Gastrocnemius medialis (tissue), 4 donors: ENCODE data around the gene EVI5. TPM values are rescaled to one million over a fixed set of nuclear protein-coding genes. Genes with fewer than 3 reads are reported as not detected.
"Not testable (repeated sequence)": the region's sequence is repeated elsewhere in the genome, so short reads cannot be mapped to it uniquely, and the experiment has no call there.

Experiments used
- ATAC-seq, 2 donors: fragments of 150-250 bp; one replicate each; pipeline ENCODE4 v1.9.1; 2016
- DNase-seq, 2 donors: peaks; one replicate each; pipeline ENCODE4 v3.0.0-alpha.2; 2019
- H3K27ac ChIP-seq, 4 donors: fragments of 200-600 bp; sonication (generic); 1 replicate in 1 of 4; 2 replicates in 3 of 4; pipeline ENCODE4 v1.5.1; 2016 to 2018; ENCODE audit warnings: mild to moderate bottlenecking in 2 of 4, moderate library complexity in 1 of 4
- H3K27me3 ChIP-seq, 3 donors: fragments of 200-600 bp; sonication (generic) in 2 of 3; 1 replicate in 1 of 3; 2 replicates in 2 of 3; pipeline versions ENCODE4 v1.5.1 to v1.6.0; 2016 to 2019; ENCODE audit warnings: mild to moderate bottlenecking in 1 of 3, moderate library complexity in 1 of 3
- H3K36me3 ChIP-seq, 2 donors: fragments of 200-600 bp; sonication (generic) in 1 of 2; one replicate each; pipeline ENCODE4 v1.5.1; 2017 to 2018
- H3K4me1 ChIP-seq, 2 donors: fragments of 200-600 bp; sonication (generic) in 1 of 2; one replicate each; pipeline ENCODE4 v1.5.1; 2016 to 2017; ENCODE audit warnings: mild to moderate bottlenecking in 2 of 2
- H3K4me3 ChIP-seq, 4 donors: fragments of 200-600 bp; sonication (generic) in 3 of 4; 1 replicate in 1 of 4; 2 replicates in 3 of 4; pipeline ENCODE4 v1.5.1; 2016 to 2019; ENCODE audit warnings: mild to moderate bottlenecking in 2 of 4
- H3K9me3 ChIP-seq, 3 donors: fragments of 200-600 bp; sonication (generic) in 2 of 3; 1 replicate in 1 of 3; 2 replicates in 2 of 3; pipeline ENCODE4 v1.5.1; 2016 to 2019
- POLR2A ChIP-seq, 2 donors: fragments of 450-650 bp; IDR thresholded peaks; one replicate each; pipeline ENCODE4 v1.6.1; 2017; ENCODE audit warnings: antibody characterized with exemption in 2 of 2, mild to moderate bottlenecking in 2 of 2, moderate library complexity in 2 of 2
- in situ Hi-C, 4 donors: fragments of 200-750 bp; cut with MboI; loops; one replicate each; pipeline versions ENCODE4 v1.15.0 to v1.8.0; 2017; ENCODE audit warnings: low sequenced_read_pairs in 4 of 4
- intact Hi-C: fragments of 100-400 bp; cut with DNase I; formaldehyde crosslinking; loops from one replicate; pipeline ENCODE4 v1.15.1; 2023; ENCODE audit warnings: low total_unique reads
- total RNA-seq, 4 donors: library from RNA; depleted of rRNA; stranded (reverse); fragments of >200 nt; gene quantifications; one replicate each; pipeline versions ENCODE4 v1.1.0 to v1.2.3, GENCODE V29; 2016
- TF ChIP-seq, protein P1 (sequence below), 5 experiments: fragments of 450-650 bp in 3 of 5; fragments of 200-600 bp in 2 of 5; sonication (generic) in 2 of 5; IDR thresholded peaks in 4 of 5; conservative IDR thresholded peaks in 1 of 5; 1 replicate in 4 of 5; 2 replicates in 1 of 5; pipeline ENCODE4 v1.5.1; 2016 to 2019; ENCODE audit warnings: antibody characterized with exemption in 5 of 5, mild to moderate bottlenecking in 3 of 5, moderate library complexity in 3 of 5

EVI5 gene
- total RNA-seq, 4 donors from 2014 or later: 4.6 to 12.5 (median 8.2) TPM

DNA sequence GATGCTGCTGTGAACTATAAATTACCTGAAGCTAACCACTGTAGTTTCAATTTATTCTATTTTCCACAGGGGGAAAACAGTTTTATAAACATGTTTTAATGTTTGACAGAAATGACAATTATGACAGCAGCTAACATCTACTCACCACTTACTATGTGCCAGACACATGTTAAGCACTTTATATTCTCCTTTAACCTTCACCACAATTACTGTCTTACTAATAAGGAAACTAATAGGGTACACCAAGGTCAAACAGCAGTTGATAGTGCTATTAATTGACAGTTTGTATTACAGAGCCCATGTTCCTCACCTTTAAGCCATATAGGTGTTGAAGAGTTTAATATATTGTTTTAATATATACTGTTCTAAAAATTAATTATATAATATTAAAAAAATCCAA, 146.4 kb downstream of the EVI5 start:
- Histone ChIP-seq H3K27me3 (no peaks in the 10 kb centered on the region), H3K27ac (no peak overlapping the region), H3K9me3 (no peaks in the 10 kb centered on the region), H3K4me3 (no peak overlapping the region), H3K4me1 (no peaks in the 10 kb centered on the region), H3K36me3 (peaks cover 0 to 20% of the 10 kb centered on the region in 2 donors)
- in situ Hi-C loops (no loop called here), intact Hi-C loops (no loop called here)
- ATAC-seq (no peak), DNase-seq (no peak)
- TF ChIP-seq, protein P1, sequence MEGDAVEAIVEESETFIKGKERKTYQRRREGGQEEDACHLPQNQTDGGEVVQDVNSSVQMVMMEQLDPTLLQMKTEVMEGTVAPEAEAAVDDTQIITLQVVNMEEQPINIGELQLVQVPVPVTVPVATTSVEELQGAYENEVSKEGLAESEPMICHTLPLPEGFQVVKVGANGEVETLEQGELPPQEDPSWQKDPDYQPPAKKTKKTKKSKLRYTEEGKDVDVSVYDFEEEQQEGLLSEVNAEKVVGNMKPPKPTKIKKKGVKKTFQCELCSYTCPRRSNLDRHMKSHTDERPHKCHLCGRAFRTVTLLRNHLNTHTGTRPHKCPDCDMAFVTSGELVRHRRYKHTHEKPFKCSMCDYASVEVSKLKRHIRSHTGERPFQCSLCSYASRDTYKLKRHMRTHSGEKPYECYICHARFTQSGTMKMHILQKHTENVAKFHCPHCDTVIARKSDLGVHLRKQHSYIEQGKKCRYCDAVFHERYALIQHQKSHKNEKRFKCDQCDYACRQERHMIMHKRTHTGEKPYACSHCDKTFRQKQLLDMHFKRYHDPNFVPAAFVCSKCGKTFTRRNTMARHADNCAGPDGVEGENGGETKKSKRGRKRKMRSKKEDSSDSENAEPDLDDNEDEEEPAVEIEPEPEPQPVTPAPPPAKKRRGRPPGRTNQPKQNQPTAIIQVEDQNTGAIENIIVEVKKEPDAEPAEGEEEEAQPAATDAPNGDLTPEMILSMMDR (IDR thresholded peaks at IDR 0.05 in 4 of 5, conservative IDR thresholded peaks at IDR 0.05 in 1 of 5): no peak
- no peak for TF ChIP-seq POLR2A (IDR thresholded peaks at IDR 0.05)

DNA sequence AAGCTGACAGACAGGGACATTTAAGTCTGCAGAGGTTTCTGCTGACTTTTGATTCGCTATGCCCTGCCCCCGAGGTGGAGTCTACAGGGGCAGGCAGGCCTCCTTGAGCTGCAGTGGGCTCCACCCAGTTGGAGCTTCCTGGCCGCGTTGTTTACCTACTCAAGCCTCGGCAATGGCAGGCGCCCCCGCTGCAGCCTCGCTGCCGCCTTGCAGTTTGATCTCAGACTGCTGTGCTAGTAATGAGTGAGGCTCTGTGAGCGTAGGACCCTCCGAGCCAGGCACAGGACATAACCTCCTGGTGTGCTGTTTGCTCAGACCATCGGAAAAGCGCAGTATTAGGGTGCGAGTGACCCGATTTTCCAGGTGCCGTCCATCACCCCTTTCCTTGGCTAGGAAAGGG, 149.7 kb downstream of the EVI5 start:
- H3K27me3 ChIP-seq, DNase-seq, H3K9me3 ChIP-seq, H3K4me3 ChIP-seq, intact Hi-C loops, H3K27ac ChIP-seq, H3K4me1 ChIP-seq, in situ Hi-C loops, ATAC-seq: not testable (repeated sequence)
- H3K36me3 ChIP-seq: peaks cover 0 to 20% of the 10 kb centered on the region in 2 donors

DNA sequence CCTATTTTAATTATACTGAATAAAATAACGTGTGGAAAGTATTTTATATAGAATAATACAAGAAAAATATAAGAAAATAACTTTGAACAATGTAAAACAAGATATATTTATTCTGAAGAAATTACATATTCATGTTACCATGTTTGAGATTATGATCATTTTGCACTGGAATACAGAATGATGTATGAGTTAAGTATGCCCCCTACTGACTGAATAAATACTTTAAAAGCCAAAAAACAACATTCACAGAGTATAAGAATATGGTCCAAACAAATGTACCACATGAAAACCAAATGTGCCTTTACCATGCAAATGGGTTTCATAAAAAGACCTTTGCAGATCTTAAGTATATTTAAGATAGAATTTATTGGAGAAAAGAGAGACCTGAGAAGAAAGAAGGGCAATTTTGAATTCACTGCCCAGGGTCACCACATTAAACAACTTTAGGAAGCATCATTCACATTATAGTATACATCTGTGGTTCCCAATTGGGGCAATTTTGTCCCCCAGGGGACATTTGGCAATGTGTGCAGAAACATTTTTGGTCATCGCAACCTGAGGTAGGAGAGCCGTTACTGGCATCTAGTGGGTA, 161.6 kb downstream of the EVI5 start:
- TF ChIP-seq POLR2A (IDR thresholded peaks at IDR 0.05): no peak
- TF ChIP-seq, protein P1 (IDR thresholded peaks at IDR 0.05 in 4 of 5, conservative IDR thresholded peaks at IDR 0.05 in 1 of 5): peak in 2 of 5 experiments; percentile 18 to 29
- H3K9me3 ChIP-seq: no peaks in the 10 kb centered on the region
- no peaks in the 10 kb centered on the region for H3K27me3 ChIP-seq
- no peak overlapping the region for H3K4me3 ChIP-seq
- H3K36me3 ChIP-seq: peaks cover 0 to 3% of the 10 kb centered on the region in 2 donors
- peaks cover 0 to 4% of the 10 kb centered on the region in 2 donors for H3K4me1 ChIP-seq
- ATAC-seq (no peak), DNase-seq (no peak)
- no peak overlapping the region for H3K27ac ChIP-seq
- intact Hi-C loops (no loop called here), in situ Hi-C loops (loop anchor here in 3 of 4 donors (25.0 kb wide), 1 partner anchor 311 kb away; no protein-coding TSS in a partner anchor)

DNA sequence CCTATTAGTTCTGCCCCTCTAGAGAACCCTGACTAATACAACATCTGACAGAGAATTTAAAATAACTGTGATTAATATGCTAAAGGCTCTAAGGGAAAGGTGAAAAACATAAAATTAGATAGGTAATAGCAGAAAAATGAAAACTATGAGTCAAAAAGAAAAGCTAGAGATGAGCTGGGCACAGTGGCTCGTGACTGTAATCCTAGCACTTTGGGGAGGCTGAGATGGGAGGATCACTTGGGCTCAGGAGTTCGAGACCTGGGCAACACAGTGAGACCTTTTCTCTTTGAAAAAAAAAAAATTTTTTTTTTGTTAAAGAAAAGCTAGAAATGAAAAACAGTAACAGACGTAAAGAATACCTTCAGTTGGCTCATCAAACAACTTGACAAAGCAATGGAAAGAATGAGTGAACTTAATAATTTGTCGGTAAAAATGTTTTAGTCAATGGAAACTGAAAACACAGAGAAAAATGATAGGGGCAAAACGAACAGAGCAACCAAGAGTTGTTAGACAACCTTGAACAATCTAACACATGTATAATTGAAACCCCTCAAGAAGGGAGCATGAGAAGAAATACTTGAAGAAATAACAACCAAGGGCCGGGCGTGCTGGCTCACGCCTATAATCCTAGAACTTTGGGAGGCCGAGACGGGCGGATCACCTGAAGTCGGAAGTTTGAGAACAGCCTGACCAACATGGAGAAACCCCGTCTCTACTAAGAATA, 165.3 kb downstream of the EVI5 start:
- Histone ChIP-seq H3K4me3 (no peak overlapping the region), H3K27me3 (no peaks in the 10 kb centered on the region), H3K27ac (no peak overlapping the region), H3K9me3 (no peaks in the 10 kb centered on the region), H3K36me3 (peaks cover 0 to 13% of the 10 kb centered on the region in 2 donors), H3K4me1 (no peaks in the 10 kb centered on the region)
- intact Hi-C loops (no loop called here), in situ Hi-C loops (loop anchor here in 3 of 4 donors (25.0 kb wide), 1 partner anchor 307 kb away; no protein-coding TSS in a partner anchor)
- ATAC-seq: no peak
- no peak for DNase-seq
- TF ChIP-seq, protein P1 (IDR thresholded peaks at IDR 0.05 in 4 of 5, conservative IDR thresholded peaks at IDR 0.05 in 1 of 5): no peak
- no peak for TF ChIP-seq POLR2A (IDR thresholded peaks at IDR 0.05)

DNA sequence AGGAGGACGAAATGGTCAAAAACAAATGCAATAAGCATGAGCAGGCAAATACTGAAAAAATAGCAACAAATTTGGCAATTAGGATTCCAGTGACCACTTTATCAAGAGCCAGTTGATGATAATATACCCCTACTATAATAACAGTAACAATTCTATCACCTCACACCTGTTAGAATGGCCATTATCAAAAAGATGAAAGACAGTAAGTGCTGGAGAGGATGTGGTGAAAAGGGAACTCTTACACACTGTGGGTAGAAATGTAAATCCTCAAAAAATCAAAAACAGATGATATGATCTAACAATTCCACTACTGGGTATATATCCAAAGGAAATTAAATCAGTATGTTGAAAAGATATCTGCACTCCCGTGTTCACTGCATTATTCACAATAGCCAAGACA, 183.9 kb downstream of the EVI5 start:
- DNase-seq: no peak
- no peaks in the 10 kb centered on the region for H3K27me3 ChIP-seq
- H3K9me3 ChIP-seq: no peaks in the 10 kb centered on the region
- H3K36me3 ChIP-seq: no peaks in the 10 kb centered on the region
- H3K4me3 ChIP-seq: no peak overlapping the region
- H3K27ac ChIP-seq: no peak overlapping the region
- in situ Hi-C loops: loop anchor here in 3 of 4 donors (25.0 kb wide), 1 partner anchor 289 kb away; no protein-coding TSS in a partner anchor
- no peak for TF ChIP-seq POLR2A (IDR thresholded peaks at IDR 0.05)
- TF ChIP-seq, protein P1 (IDR thresholded peaks at IDR 0.05 in 4 of 5, conservative IDR thresholded peaks at IDR 0.05 in 1 of 5): no peak
- H3K4me1 ChIP-seq: no peaks in the 10 kb centered on the region
- intact Hi-C loops: no loop called here
- no peak for ATAC-seq
